GM23338 (cell line): ENCODE results near the gene PUS1. TPM values are rescaled to one million over a fixed set of nuclear protein-coding genes. Genes with fewer than 3 reads are reported as not detected.

Source experiments
- ATAC-seq: fragments of 200-7000 bp; cut with Tn5 transposase; 3 replicates; pipeline ENCODE4 v1.9.1; 2020
- DNase-seq: peaks from one replicate; pipeline ENCODE4 v3.0.0-alpha.2; 2015; ENCODE audit warnings: low spot score
- H2AFZ ChIP-seq: fragments of 200-600 bp; sonication (generic); 2 replicates; pipeline ENCODE4 v1.8.0; 2016; ENCODE audit warnings: antibody characterized with exemption, mild to moderate bottlenecking, moderate library complexity
- H3F3A ChIP-seq: fragments of 200-600 bp; sonication (generic); replicated peaks from 2 replicates; pipeline ENCODE4 v1.8.0; 2017; ENCODE audit warnings: antibody characterized with exemption, mixed run types, low read depth
- H3K27ac ChIP-seq: fragments of 200-600 bp; sonication (generic); 2 replicates; pipeline ENCODE4 v1.6.1; 2016; ENCODE audit warnings: low read depth
- H3K27me3 ChIP-seq: fragments of 200-600 bp; sonication (generic); 2 replicates; pipeline ENCODE4 v1.8.0; 2016; ENCODE audit warnings: mild to moderate bottlenecking, mixed run types, moderate library complexity; ENCODE audit not compliant: insufficient read depth
- H3K36me3 ChIP-seq: fragments of 200-600 bp; sonication (generic); 2 replicates; pipeline ENCODE4 v1.8.0; 2016; ENCODE audit warnings: mild to moderate bottlenecking; ENCODE audit not compliant: insufficient read depth
- H3K4me1 ChIP-seq: fragments of 200-600 bp; sonication (generic); 2 replicates; pipeline ENCODE4 v1.8.0; 2016; ENCODE audit warnings: mild to moderate bottlenecking, moderate library complexity; ENCODE audit not compliant: insufficient read depth
- H3K4me2 ChIP-seq: fragments of 200-600 bp; sonication (generic); 2 replicates; pipeline ENCODE4 v1.7.1; 2017; ENCODE audit warnings: mixed run types
- H3K4me3 ChIP-seq: fragments of 200-600 bp; sonication (generic); 2 replicates; pipeline ENCODE4 v1.6.1; 2016; ENCODE audit warnings: mixed run types
- H3K79me2 ChIP-seq: fragments of 200-600 bp; sonication (generic); replicated peaks from 2 replicates; pipeline ENCODE4 v1.8.0; 2017; ENCODE audit warnings: mild to moderate bottlenecking; ENCODE audit not compliant: insufficient read depth
- H3K9me2 ChIP-seq: fragments of 200-600 bp; sonication (generic); 2 replicates; pipeline ENCODE4 v1.8.0; 2017; ENCODE audit not compliant: insufficient read depth
- H4K20me1 ChIP-seq: fragments of 200-600 bp; sonication (generic); replicated peaks from 2 replicates; pipeline ENCODE4 v1.8.0; 2017; ENCODE audit warnings: mild to moderate bottlenecking; ENCODE audit not compliant: insufficient read depth
- H3K27ac Mint-ChIP-seq: 2 replicates; pipeline ENCODE4 v1.8.0; 2020; ENCODE audit warnings: inconsistent platforms, mild to moderate bottlenecking, moderate library complexity, mixed read lengths
- H3K27me3 Mint-ChIP-seq: 3 replicates; pipeline ENCODE4 v1.8.0; 2022; ENCODE audit warnings: low read depth, mild to moderate bottlenecking, moderate library complexity, mixed read lengths, inconsistent platforms; ENCODE audit not compliant: insufficient read depth, poor library complexity
- H3K36me3 Mint-ChIP-seq: 3 replicates; pipeline ENCODE4 v1.8.0; 2021; ENCODE audit warnings: low read depth, mild to moderate bottlenecking, inconsistent platforms, moderate library complexity, mixed read lengths
- H3K4me1 Mint-ChIP-seq: 3 replicates; pipeline ENCODE4 v1.8.0; 2020; ENCODE audit warnings: mild to moderate bottlenecking, inconsistent platforms, mixed read lengths
- H3K4me3 Mint-ChIP-seq: 3 replicates; pipeline ENCODE4 v1.8.0; 2021; ENCODE audit warnings: moderate library complexity, mild to moderate bottlenecking, inconsistent platforms, mixed read lengths
- H3K9me3 Mint-ChIP-seq: 3 replicates; pipeline ENCODE4 v1.8.0; 2020; ENCODE audit warnings: moderate library complexity, mild to moderate bottlenecking, inconsistent platforms, mixed read lengths
- CREB1 ChIP-seq: fragments of 250-450 bp; sonication (Bioruptor Pico); IDR thresholded peaks from 2 replicates; pipeline ENCODE4 v1.5.0; 2020; ENCODE audit warnings: low read depth, mild to moderate bottlenecking, moderate library complexity
- EZH2 ChIP-seq: fragments of 200-600 bp; sonication (generic); IDR thresholded peaks from one replicate; pipeline ENCODE4 v1.8.0; 2017; ENCODE audit warnings: antibody characterized with exemption, mild to moderate bottlenecking, low read depth; ENCODE audit not compliant: unreplicated experiment
- NANOG ChIP-seq: IDR thresholded peaks from 2 replicates; pipeline ENCODE4 v1.6.1; 2016; ENCODE audit warnings: antibody characterized with exemption, borderline replicate concordance
- ZNF114 ChIP-seq: fragments of 250-450 bp; sonication (Bioruptor Pico); IDR thresholded peaks from 2 replicates; pipeline ENCODE4 v1.5.0; 2020; ENCODE audit warnings: mild to moderate bottlenecking, moderate library complexity
- ZNF331 ChIP-seq: fragments of 250-450 bp; sonication (Bioruptor Pico); IDR thresholded peaks from 2 replicates; pipeline ENCODE4 v1.5.0; 2020; ENCODE audit warnings: low read depth, mild to moderate bottlenecking, moderate library complexity
- polyA plus RNA-seq: library from polyadenylated mRNA; unstranded; fragments of >200 nt; fragmentation: Nextera tagmentation; extraction: Ambion mirVana; gene quantifications from 2 replicates; pipeline ENCODE4 v1.2.1, GENCODE V29; 2016
- total RNA-seq: library from RNA; depleted of rRNA; stranded (reverse); fragments of >200 nt; shearing (Covaris generic); gene quantifications from 2 replicates; pipeline ENCODE4 v1.2.3, GENCODE V29; 2014
- TF ChIP-seq, protein P1 (sequence below): fragments of 250-450 bp; sonication (Bioruptor Pico); IDR thresholded peaks from 2 replicates; pipeline ENCODE4 v1.5.0; 2020; ENCODE audit warnings: mild to moderate bottlenecking, moderate library complexity
- TF ChIP-seq, protein P2 (sequence below), 2 experiments: fragments of 200-600 bp in 1 of 2; sonication (generic) in 1 of 2; conservative IDR thresholded peaks; 2 replicates each; pipeline versions ENCODE4 v1.5.1 to v1.6.1; 2016 to 2017; ENCODE audit warnings: antibody characterized with exemption in 2 of 2, low read depth in 2 of 2, mild to moderate bottlenecking in 2 of 2, moderate library complexity in 1 of 2
- TF ChIP-seq, protein P3 (sequence below): IDR thresholded peaks from 2 replicates; pipeline ENCODE4 v1.6.1; 2016; ENCODE audit warnings: antibody characterized with exemption

PUS1 gene
- total and polyA plus RNA-seq, 2 experiments from 2014 or later: 52.4 to 73.0 TPM

DNA sequence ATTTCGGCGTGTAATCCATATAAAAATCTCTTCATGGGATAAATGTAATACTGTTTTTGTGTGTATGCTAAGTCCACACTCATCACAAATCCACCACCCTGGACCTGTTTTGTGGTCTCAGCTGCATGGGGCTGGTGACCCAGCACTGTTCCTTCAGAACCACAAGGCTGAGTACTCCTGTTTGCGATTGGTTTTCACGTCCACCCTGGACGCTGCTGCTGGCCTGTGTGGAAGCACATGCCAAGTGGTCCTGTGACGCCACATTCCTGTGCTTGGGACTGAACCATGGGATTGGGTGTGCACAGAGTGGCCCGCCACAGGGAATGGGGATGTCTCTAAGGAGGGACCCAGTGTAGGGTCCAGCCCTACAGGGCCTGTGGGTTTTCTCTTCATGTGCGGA lies 4.3 kb downstream of the PUS1 start (continued):
- TF ChIP-seq, protein P1, sequence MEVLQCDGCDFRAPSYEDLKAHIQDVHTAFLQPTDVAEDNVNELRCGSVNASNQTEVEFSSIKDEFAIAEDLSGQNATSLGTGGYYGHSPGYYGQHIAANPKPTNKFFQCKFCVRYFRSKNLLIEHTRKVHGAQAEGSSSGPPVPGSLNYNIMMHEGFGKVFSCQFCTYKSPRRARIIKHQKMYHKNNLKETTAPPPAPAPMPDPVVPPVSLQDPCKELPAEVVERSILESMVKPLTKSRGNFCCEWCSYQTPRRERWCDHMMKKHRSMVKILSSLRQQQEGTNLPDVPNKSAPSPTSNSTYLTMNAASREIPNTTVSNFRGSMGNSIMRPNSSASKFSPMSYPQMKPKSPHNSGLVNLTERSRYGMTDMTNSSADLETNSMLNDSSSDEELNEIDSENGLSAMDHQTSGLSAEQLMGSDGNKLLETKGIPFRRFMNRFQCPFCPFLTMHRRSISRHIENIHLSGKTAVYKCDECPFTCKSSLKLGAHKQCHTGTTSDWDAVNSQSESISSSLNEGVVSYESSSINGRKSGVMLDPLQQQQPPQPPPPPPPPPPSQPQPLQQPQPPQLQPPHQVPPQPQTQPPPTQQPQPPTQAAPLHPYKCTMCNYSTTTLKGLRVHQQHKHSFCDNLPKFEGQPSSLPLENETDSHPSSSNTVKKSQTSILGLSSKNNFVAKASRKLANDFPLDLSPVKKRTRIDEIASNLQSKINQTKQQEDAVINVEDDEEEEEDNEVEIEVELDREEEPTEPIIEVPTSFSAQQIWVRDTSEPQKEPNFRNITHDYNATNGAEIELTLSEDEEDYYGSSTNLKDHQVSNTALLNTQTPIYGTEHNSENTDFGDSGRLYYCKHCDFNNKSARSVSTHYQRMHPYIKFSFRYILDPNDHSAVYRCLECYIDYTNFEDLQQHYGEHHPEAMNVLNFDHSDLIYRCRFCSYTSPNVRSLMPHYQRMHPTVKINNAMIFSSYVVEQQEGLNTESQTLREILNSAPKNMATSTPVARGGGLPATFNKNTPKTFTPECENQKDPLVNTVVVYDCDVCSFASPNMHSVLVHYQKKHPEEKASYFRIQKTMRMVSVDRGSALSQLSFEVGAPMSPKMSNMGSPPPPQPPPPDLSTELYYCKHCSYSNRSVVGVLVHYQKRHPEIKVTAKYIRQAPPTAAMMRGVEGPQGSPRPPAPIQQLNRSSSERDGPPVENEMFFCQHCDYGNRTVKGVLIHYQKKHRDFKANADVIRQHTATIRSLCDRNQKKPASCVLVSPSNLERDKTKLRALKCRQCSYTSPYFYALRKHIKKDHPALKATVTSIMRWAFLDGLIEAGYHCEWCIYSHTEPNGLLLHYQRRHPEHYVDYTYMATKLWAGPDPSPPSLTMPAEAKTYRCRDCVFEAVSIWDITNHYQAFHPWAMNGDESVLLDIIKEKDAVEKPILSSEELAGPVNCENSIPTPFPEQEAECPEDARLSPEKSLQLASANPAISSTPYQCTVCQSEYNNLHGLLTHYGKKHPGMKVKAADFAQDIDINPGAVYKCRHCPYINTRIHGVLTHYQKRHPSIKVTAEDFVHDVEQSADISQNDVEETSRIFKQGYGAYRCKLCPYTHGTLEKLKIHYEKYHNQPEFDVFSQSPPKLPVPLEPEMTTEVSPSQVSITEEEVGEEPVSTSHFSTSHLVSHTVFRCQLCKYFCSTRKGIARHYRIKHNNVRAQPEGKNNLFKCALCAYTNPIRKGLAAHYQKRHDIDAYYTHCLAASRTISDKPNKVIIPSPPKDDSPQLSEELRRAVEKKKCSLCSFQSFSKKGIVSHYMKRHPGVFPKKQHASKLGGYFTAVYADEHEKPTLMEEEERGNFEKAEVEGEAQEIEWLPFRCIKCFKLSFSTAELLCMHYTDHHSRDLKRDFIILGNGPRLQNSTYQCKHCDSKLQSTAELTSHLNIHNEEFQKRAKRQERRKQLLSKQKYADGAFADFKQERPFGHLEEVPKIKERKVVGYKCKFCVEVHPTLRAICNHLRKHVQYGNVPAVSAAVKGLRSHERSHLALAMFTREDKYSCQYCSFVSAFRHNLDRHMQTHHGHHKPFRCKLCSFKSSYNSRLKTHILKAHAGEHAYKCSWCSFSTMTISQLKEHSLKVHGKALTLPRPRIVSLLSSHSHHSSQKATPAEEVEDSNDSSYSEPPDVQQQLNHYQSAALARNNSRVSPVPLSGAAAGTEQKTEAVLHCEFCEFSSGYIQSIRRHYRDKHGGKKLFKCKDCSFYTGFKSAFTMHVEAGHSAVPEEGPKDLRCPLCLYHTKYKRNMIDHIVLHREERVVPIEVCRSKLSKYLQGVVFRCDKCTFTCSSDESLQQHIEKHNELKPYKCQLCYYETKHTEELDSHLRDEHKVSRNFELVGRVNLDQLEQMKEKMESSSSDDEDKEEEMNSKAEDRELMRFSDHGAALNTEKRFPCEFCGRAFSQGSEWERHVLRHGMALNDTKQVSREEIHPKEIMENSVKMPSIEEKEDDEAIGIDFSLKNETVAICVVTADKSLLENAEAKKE (CRISPR knock-in tag): no peak
- no peak for TF ChIP-seq ZNF114 (CRISPR knock-in tag)
- no peak for TF ChIP-seq CREB1 (CRISPR knock-in tag)
- no peak for TF ChIP-seq ZNF331 (CRISPR knock-in tag)
- TF ChIP-seq, protein P2, sequence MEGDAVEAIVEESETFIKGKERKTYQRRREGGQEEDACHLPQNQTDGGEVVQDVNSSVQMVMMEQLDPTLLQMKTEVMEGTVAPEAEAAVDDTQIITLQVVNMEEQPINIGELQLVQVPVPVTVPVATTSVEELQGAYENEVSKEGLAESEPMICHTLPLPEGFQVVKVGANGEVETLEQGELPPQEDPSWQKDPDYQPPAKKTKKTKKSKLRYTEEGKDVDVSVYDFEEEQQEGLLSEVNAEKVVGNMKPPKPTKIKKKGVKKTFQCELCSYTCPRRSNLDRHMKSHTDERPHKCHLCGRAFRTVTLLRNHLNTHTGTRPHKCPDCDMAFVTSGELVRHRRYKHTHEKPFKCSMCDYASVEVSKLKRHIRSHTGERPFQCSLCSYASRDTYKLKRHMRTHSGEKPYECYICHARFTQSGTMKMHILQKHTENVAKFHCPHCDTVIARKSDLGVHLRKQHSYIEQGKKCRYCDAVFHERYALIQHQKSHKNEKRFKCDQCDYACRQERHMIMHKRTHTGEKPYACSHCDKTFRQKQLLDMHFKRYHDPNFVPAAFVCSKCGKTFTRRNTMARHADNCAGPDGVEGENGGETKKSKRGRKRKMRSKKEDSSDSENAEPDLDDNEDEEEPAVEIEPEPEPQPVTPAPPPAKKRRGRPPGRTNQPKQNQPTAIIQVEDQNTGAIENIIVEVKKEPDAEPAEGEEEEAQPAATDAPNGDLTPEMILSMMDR (conservative IDR thresholded peaks at IDR 0.05; ENCODE audit: low read depth in 2 of 2): no peak
- no peak for TF ChIP-seq NANOG

DNA sequence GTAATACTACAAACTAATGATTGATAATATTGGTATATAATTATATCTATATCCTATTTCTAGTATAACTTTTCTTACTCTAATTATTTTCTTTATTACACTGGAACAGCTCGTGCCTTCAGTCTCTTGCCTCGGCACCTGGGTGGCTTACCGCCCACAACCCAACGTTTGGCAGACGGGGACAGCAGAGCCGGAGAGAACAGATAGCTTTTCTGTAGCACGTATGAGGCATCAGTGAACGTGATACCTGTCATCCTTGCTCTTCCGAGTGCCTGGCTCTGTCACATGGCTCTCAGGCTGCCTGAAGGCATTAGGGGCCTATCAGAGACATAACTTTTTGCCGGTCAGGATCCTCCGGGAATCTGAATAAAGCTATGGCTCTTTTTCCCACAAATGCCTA lies 5.5 kb downstream of the PUS1 start:
- no peaks in the 10 kb centered on the region for H3K9me2 ChIP-seq
- no peak overlapping the region for H3K27ac Mint-ChIP-seq
- peaks cover 12% of the 10 kb centered on the region for H3K4me1 Mint-ChIP-seq
- H3K4me3 Mint-ChIP-seq: no peak overlapping the region
- H3K27me3 Mint-ChIP-seq: peaks cover 12% of the 10 kb centered on the region
- H4K20me1 ChIP-seq: peaks cover 8% of the 10 kb centered on the region; the same call in 1 of the 2 replicates
- H3K36me3 ChIP-seq: peaks cover 56% of the 10 kb centered on the region
- H3K4me2 ChIP-seq: no peak overlapping the region
- peaks cover 5% of the 10 kb centered on the region; the same call in 1 of the 2 replicates for H3K4me1 ChIP-seq
- DNase-seq (no peak), ATAC-seq (no peak)
- no peaks in the 10 kb centered on the region for H3K27me3 ChIP-seq
- peaks cover 25% of the 10 kb centered on the region for H3K79me2 ChIP-seq
- no peak overlapping the region for H3K27ac ChIP-seq
- H3K4me3 ChIP-seq: no peak overlapping the region
- peaks cover 87% of the 10 kb centered on the region for H3K36me3 Mint-ChIP-seq
- H3K9me3 Mint-ChIP-seq: peaks cover 3% of the 10 kb centered on the region; the same call in 1 of the 3 replicates
- no peak overlapping the region for H2AFZ ChIP-seq
- 0 out of 2 replicates have a peak, but pooled peaks cover 8% of the 10 kb centered on the region for H3F3A ChIP-seq
- TF ChIP-seq EZH2: no peak
- TF ChIP-seq, protein P3, sequence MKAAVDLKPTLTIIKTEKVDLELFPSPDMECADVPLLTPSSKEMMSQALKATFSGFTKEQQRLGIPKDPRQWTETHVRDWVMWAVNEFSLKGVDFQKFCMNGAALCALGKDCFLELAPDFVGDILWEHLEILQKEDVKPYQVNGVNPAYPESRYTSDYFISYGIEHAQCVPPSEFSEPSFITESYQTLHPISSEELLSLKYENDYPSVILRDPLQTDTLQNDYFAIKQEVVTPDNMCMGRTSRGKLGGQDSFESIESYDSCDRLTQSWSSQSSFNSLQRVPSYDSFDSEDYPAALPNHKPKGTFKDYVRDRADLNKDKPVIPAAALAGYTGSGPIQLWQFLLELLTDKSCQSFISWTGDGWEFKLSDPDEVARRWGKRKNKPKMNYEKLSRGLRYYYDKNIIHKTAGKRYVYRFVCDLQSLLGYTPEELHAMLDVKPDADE: no peak
